HG03571 (cell line): ENCODE data around the gene THOC1.

Experiments used
- ATAC-seq: cut with Tn5 transposase; IDR thresholded peaks from one replicate; pipeline ENCODE4 v1.9.1; 2021; ENCODE audit not compliant: unreplicated experiment

The THOC1 gene

GRCh38 chr18:220708-221107 is 47.1 kb downstream of the THOC1 start:
- no peak for ATAC-seq

- no peak for ATAC-seq
These were observed 50.1 kb downstream of the THOC1 start for GRCh38 chr18:217532-218336.

- ATAC-seq, result no peak
These were observed 52.3 kb downstream of the THOC1 start for GRCh38 chr18:215448-216010.

- ATAC-seq, result no peak
These were observed 53.9 kb downstream of the THOC1 start for GRCh38 chr18:213966-214365.

- no peak for ATAC-seq
These were observed 54.3 kb downstream of the THOC1 start for GRCh38 chr18:213505-213904.

GRCh38 chr18:212780-213179 is 55.1 kb downstream of the THOC1 start:
- no peak for ATAC-seq

GRCh38 chr18:211582-211981 is 56.3 kb downstream of the THOC1 start:
- no peak for ATAC-seq

GRCh38 chr18:210733-211132 is 57.1 kb downstream of the THOC1 start:
- no peak for ATAC-seq

- no peak for ATAC-seq
These were observed 57.8 kb downstream of the THOC1 start for GRCh38 chr18:210075-210474.

- no peak for ATAC-seq
These were observed 68.1 kb downstream of the THOC1 start for GRCh38 chr18:199768-200167.

GRCh38 chr18:199214-199613 is 68.6 kb downstream of the THOC1 start:
- ATAC-seq, result no peak

GRCh38 chr18:195651-196050 is 72.2 kb downstream of the THOC1 start:
- ATAC-seq, result no peak

GRCh38 chr18:192801-193200 is 75.0 kb downstream of the THOC1 start:
- ATAC-seq, result no peak

GRCh38 chr18:191725-192124 is 76.1 kb downstream of the THOC1 start:
- no peak for ATAC-seq

GRCh38 chr18:189254-189653 is 78.6 kb downstream of the THOC1 start:
- ATAC-seq, result no peak

GRCh38 chr18:183769-184168 is 84.1 kb downstream of the THOC1 start:
- no peak for ATAC-seq

- no peak for ATAC-seq
These were observed 86.1 kb downstream of the THOC1 start for GRCh38 chr18:181711-182110.

- ATAC-seq, result no peak
These were observed 88.3 kb downstream of the THOC1 start for GRCh38 chr18:179499-179898.

GRCh38 chr18:172361-172760 is 95.5 kb downstream of the THOC1 start:
- no peak for ATAC-seq
